Uterus (tissue), 2 donors: ENCODE results near the gene CAMK1D.

Experiments
- CTCF ChIP-seq, 4 experiments: fragments of 200-600 bp in 2 of 4; fragments of 450-650 bp in 2 of 4; sonication (generic) in 2 of 4; IDR thresholded peaks; one replicate each; pipeline ENCODE4 v1.5.1; 2016 to 2019; ENCODE audit warnings: antibody characterized with exemption in 4 of 4, mild to moderate bottlenecking in 2 of 4, moderate library complexity in 1 of 4
- POLR2A ChIP-seq, 2 donors: fragments of 450-650 bp; IDR thresholded peaks; one replicate each; pipeline ENCODE4 v1.6.1; 2016; ENCODE audit warnings: antibody characterized with exemption in 2 of 2, mild to moderate bottlenecking in 1 of 2, moderate library complexity in 1 of 2

GRCh38 chr10:12660812-12661211 is 311.5 kb downstream of the CAMK1D start:
- TF ChIP-seq CTCF (IDR thresholded peaks at IDR 0.05) (no peak), POLR2A (IDR thresholded peaks at IDR 0.05) (no peak)
